Spleen (tissue), 7 donors: Measurements from ENCODE around the gene GPR45.

Experiments used
- CTCF ChIP-seq, 11 experiments: fragments of 200-600 bp in 7 of 11; fragments of 450-650 bp in 4 of 11; sonication (generic) in 4 of 11; IDR thresholded peaks in 8 of 11; conservative IDR thresholded peaks in 3 of 11; 1 replicate in 7 of 11; 2 replicates in 4 of 11; pipeline versions ENCODE4 v1.4.0 to v1.8.0; 2016 to 2021; ENCODE audit warnings: antibody characterized with exemption in 11 of 11, inconsistent platforms in 4 of 11, mild to moderate bottlenecking in 1 of 11
- POLR2A ChIP-seq, 3 donors: fragments of 450-650 bp; IDR thresholded peaks; one replicate each; pipeline ENCODE4 v1.5.1; 2017; ENCODE audit warnings: antibody characterized with exemption in 3 of 3, mild to moderate bottlenecking in 1 of 3
- POLR2AphosphoS5 ChIP-seq, 3 donors: sonication (generic); formaldehyde crosslinking; IDR thresholded peaks; one replicate each; pipeline ENCODE4 v1.5.1; 2017; ENCODE audit warnings: antibody characterized with exemption in 3 of 3
- donor health status: DM: no; HTN: no; CAD: no; lungs with moderate emphysema.
- donor health status: DM: no; HTN: no; CAD: no.
- donor health status: DM: no; HTN: no; CAD: no.

GRCh38 chr2:105231232-105231619, 10.3 kb upstream of the GPR45 start:
- TF ChIP-seq CTCF (IDR thresholded peaks at IDR 0.05 in 8 of 11, conservative IDR thresholded peaks at IDR 0.05 in 3 of 11) = no peak
- no peak for TF ChIP-seq POLR2A (IDR thresholded peaks at IDR 0.05)
- TF ChIP-seq POLR2AphosphoS5 (IDR thresholded peaks at IDR 0.05) = no peak
